ENCODE measurements around the gene RTN1. TPM values are rescaled to one million over a fixed set of nuclear protein-coding genes. Genes with fewer than 3 reads are reported as not detected.
A peak's percentile ranks its signal among the peaks of the same experiment; 100 is the strongest.

Gene RTN1
- total and polyA plus RNA-seq, 2 of the 8 experiments (the other 6 are each of a cell fraction or from before 2014, with no cell fraction given), result 2.8 to 4.9 TPM

DNA sequence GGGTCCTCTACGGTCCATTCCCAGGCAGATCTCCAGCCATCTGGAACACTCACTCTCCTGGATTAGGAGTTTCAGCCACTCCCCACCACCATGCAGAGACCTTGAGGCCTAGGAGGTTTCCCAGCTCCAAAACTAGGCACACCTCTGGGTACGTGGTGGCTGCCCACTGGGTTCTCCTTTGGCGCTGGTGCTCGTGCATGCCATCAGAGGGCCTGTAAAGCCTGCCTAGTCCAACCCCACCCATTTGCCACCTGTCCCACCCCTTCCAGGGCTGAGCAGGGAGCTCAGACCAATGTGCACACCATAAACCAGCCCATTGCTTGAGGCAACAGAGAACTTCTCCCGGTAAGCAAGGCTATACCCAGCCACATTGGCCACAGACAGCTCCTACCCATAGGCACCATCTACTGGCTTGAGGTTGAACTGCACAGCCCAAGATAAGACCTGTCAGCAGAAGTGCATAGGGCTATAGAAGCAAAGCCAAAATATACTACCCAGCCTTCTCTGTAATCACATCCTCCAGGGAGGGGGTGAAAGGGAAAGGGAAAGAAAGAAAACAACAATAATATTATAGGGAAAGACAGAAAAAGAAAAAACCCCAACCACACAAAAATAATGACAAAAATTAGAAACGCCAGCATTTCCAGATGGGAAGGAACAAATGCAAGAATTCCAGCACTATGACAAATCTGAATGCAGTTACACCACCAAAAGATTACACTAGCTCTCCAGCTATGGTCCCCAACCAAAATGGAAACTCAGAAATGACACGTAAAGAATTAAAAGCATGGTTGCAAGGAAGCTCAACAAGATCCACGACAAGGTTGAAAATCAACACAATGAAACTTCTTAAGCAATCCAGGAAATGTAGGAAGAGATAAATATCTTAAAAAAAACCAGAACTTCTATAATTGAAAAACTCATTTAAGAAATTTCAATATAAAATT, 182.1 kb downstream of the RTN1 start:
- Histone ChIP-seq H3K27ac (ENCODE audit: low read depth, low read length) (no peak overlapping the region), H3K14ac (ENCODE audit: insufficient read length) (no peak overlapping the region), H3K4me1 (replicated peaks in 1 of 4; ENCODE audit: control insufficient read depth in 3 of 4, insufficient read depth in 4 of 4, low read length in 3 of 4) (no peaks in the 10 kb centered on the region), H3K79me2 (ENCODE audit: control insufficient read depth in 1 of 2, insufficient read depth in 2 of 2, low read length in 2 of 2) (no peaks in the 10 kb centered on the region), H3K4me3 (ENCODE audit: extremely low read depth in 1 of 4, insufficient read depth in 2 of 4, low read depth in 3 of 4, low read length in 4 of 4) (no peak overlapping the region), H3K36me3 (ENCODE audit: control insufficient read depth in 2 of 4, insufficient read depth in 4 of 4, low read length in 3 of 4) (no peaks in the 10 kb centered on the region), H3K23ac (ENCODE audit: insufficient read length) (no peak overlapping the region), H3K4ac (replicated peaks; ENCODE audit: insufficient read length, low read depth, low read length) (no peak overlapping the region), H4K8ac (ENCODE audit: extremely low read depth, insufficient read depth, low read length) (no peak overlapping the region; the same call in 1 of the 2 replicates), H3K9me3 (ENCODE audit: insufficient read depth in 2 of 2, low read depth in 1 of 2, low read length in 1 of 2) (peaks cover 0 to 4% of the 10 kb centered on the region in 2 experiments; a peak in 1 of 4 replicates), H2BK12ac (ENCODE audit: low read depth, low read length) (no peak overlapping the region), H2BK15ac (ENCODE audit: low read length) (no peak overlapping the region), H2AK5ac (ENCODE audit: low read depth, low read length) (no peak overlapping the region), H2BK20ac (ENCODE audit: low read length) (no peak overlapping the region), H3K18ac (ENCODE audit: extremely low read depth, low read length) (no peak overlapping the region), H3K79me1 (ENCODE audit: low read depth, low read length) (no peaks in the 10 kb centered on the region), H3K4me2 (ENCODE audit: insufficient read depth in 1 of 2, low read depth in 2 of 2, low read length in 2 of 2) (no peak overlapping the region), H2BK120ac (replicated peaks; ENCODE audit: low read depth, low read length) (no peak overlapping the region), H3K56ac (replicated peaks; ENCODE audit: insufficient read length, low read depth, low read length) (no peak overlapping the region), H2AFZ (ENCODE audit: low read length) (no peak overlapping the region), H4K91ac (replicated peaks; ENCODE audit: insufficient read length, low read length) (no peak overlapping the region), H3K9ac (replicated peaks in 1 of 4; ENCODE audit: extremely low read depth in 1 of 4, low read depth in 3 of 4, low read length in 3 of 4) (no peak overlapping the region), H3K27me3 (replicated peaks in 1 of 4; ENCODE audit: control insufficient read depth in 3 of 4, extremely low read depth in 1 of 4, insufficient read depth in 3 of 4, low read length in 3 of 4) (no peaks in the 10 kb centered on the region), H3K23me2 (ENCODE audit: low read depth, low read length) (no peaks in the 10 kb centered on the region), H4K5ac (ENCODE audit: insufficient read length, low read depth, low read length) (no peak overlapping the region), H2BK5ac (ENCODE audit: low read depth, low read length) (no peak overlapping the region), H4K20me1 (replicated peaks in 1 of 2; ENCODE audit: control insufficient read depth in 1 of 2, insufficient read depth in 2 of 2, low read length in 2 of 2) (no peaks in the 10 kb centered on the region)
- ChIA-PET POLR2A (ENCODE audit: partially characterized antibody) (no interaction called here), CTCF (ENCODE audit: partially characterized antibody) (interaction anchor here (0.6 to 6.1 kb wide), 44 partner anchors 9 to 724 kb away, joined by 3 to 47 read pairs (median 4); partner anchors contain the start of genes CCDC175 and RTN1)
- peak; percentile 19 to 76 for DNase-seq (ENCODE audit: low read depth in 1 of 2, low spot score in 2 of 2)
- TF ChIP-seq, protein P1, sequence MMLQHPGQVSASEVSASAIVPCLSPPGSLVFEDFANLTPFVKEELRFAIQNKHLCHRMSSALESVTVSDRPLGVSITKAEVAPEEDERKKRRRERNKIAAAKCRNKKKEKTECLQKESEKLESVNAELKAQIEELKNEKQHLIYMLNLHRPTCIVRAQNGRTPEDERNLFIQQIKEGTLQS (IDR thresholded peaks at IDR 0.05; ENCODE audit: insufficient read depth, low read depth, low read length), result no peak
- TF ChIP-seq, protein P2, sequence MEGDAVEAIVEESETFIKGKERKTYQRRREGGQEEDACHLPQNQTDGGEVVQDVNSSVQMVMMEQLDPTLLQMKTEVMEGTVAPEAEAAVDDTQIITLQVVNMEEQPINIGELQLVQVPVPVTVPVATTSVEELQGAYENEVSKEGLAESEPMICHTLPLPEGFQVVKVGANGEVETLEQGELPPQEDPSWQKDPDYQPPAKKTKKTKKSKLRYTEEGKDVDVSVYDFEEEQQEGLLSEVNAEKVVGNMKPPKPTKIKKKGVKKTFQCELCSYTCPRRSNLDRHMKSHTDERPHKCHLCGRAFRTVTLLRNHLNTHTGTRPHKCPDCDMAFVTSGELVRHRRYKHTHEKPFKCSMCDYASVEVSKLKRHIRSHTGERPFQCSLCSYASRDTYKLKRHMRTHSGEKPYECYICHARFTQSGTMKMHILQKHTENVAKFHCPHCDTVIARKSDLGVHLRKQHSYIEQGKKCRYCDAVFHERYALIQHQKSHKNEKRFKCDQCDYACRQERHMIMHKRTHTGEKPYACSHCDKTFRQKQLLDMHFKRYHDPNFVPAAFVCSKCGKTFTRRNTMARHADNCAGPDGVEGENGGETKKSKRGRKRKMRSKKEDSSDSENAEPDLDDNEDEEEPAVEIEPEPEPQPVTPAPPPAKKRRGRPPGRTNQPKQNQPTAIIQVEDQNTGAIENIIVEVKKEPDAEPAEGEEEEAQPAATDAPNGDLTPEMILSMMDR (IDR thresholded peaks at IDR 0.05; ENCODE audit: control extremely low read depth in 1 of 3, insufficient read depth in 1 of 3, low read depth in 1 of 3, low read length in 3 of 3), result peak; percentile 61 to 85 (median 78)
- TF ChIP-seq RAD21 (IDR thresholded peaks at IDR 0.05 in 1 of 2, conservative IDR thresholded peaks at IDR 0.05 in 1 of 2; ENCODE audit: low read depth in 2 of 2, low read length in 2 of 2), result peak; percentile 75 to 79
- peak; percentile 25; the same call in 1 of the 2 replicates for TF ChIP-seq MAFK (IDR thresholded peaks at IDR 0.05; ENCODE audit: low read depth, low read length)
- peak; percentile 91 for FAIRE-seq
- WGBS, 2 experiments (ENCODE audit: extremely low coverage in 1 of 2, insufficient coverage in 1 of 2, insufficient read length in 1 of 2, insufficient replicate concordance in 2 of 2, low coverage in 1 of 2, low lambda C conversion rate in 2 of 2, missing lambda C conversion rate in 1 of 2), result 82% methylated on average over 7 of the region's 8 CpGs; no CpG with 5 or more reads in 1 of the 2 experiments

All from H1 (cell line).